ENCODE data around the gene TANK. TPM values are rescaled to one million over a fixed set of nuclear protein-coding genes. Genes with fewer than 3 reads are reported as not detected.
A peak's percentile ranks its signal among the peaks of the same experiment; 100 is the strongest.

The TANK gene
- total and polyA plus RNA-seq, 2 of the 13 experiments (the other 11 are each of a cell fraction or from before 2014, with no cell fraction given): 66.9 to 96.1 TPM

DNA sequence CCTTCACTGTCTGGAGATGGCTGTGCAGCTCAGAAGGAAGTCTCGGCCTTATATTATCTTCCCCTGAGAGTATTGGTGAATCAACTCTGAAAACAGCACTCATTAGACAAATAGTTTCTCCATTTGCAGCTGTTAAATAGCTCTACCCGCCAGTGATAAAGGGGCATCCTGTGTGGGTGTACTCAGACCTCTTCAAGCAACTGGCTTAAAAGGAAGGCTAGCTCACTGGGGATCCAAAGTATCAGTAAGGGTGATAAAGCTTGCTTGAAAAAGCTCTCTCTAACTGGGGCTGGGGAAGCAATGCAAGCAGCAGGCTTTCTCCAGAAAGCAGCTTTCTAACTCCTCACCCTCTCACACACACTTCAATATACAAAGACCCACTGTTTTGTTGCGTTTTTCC lies 83.1 kb downstream of the TANK start:
- no peaks in the 10 kb centered on the region for H3K9me3 ChIP-seq (ENCODE audit: low read length)
- H2AFZ ChIP-seq (ENCODE audit: low read length): peak overlapping the region; percentile 4
- peaks cover 13% of the 10 kb centered on the region for H3K4me1 ChIP-seq (ENCODE audit: insufficient read depth, low read length)
- H3K9ac ChIP-seq (ENCODE audit: insufficient read depth, low read depth, low read length): no peak overlapping the region
- intact Hi-C loops (cut with micrococcal nuclease; ENCODE audit: unreplicated experiment): loop anchor here (10.0 kb wide), 1 partner anchor 311 kb away; no protein-coding TSS in a partner anchor
- no peaks in the 10 kb centered on the region for H3K79me2 ChIP-seq (ENCODE audit: insufficient read depth, low read length)
- H3K27me3 ChIP-seq (ENCODE audit: control insufficient read depth in 1 of 2, insufficient read depth in 2 of 2, low read length in 2 of 2): peaks cover 1 to 27% of the 10 kb centered on the region in 2 experiments; a peak in 4 of 5 replicates
- no TSS peak for BruUV-seq (replicated peaks)
- in situ Hi-C loops (cut with HindIII; ENCODE audit: extremely low pct_ligation_motif_present, low pct_unique_long_range_greater_than_20kb): no loop called here
- FAIRE-seq (no peak), ATAC-seq (no peak), DNase-seq (ENCODE audit: low spot score) (no peak)
- ChIA-PET CTCF (ENCODE audit: low intra/inter-chr PET ratio, low total read pairs) (no interaction called here), POLR2A (no interaction called here)
- H3K27ac ChIP-seq (ENCODE audit: extremely low read length, insufficient read depth, low read length): no peak overlapping the region
- WGBS (ENCODE audit: low lambda C conversion rate): 26% methylated on average over 3 of the region's 3 CpGs
- TF ChIP-seq, protein P1, sequence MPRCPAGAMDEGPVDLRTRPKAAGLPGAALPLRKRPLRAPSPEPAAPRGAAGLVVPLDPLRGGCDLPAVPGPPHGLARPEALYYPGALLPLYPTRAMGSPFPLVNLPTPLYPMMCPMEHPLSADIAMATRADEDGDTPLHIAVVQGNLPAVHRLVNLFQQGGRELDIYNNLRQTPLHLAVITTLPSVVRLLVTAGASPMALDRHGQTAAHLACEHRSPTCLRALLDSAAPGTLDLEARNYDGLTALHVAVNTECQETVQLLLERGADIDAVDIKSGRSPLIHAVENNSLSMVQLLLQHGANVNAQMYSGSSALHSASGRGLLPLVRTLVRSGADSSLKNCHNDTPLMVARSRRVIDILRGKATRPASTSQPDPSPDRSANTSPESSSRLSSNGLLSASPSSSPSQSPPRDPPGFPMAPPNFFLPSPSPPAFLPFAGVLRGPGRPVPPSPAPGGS (CRISPR knock-in tag; IDR thresholded peaks at IDR 0.05): no peak
- TF ChIP-seq ZNF883 (CRISPR knock-in tag; IDR thresholded peaks at IDR 0.05; ENCODE audit: not compliant biosample characterization): no peak
- TF ChIP-seq PCBP2 (optimal IDR thresholded peaks at IDR 0.05; ENCODE audit: low read depth, low read length, poor library complexity, severe bottlenecking): no peak
- TF ChIP-seq, protein P2, sequence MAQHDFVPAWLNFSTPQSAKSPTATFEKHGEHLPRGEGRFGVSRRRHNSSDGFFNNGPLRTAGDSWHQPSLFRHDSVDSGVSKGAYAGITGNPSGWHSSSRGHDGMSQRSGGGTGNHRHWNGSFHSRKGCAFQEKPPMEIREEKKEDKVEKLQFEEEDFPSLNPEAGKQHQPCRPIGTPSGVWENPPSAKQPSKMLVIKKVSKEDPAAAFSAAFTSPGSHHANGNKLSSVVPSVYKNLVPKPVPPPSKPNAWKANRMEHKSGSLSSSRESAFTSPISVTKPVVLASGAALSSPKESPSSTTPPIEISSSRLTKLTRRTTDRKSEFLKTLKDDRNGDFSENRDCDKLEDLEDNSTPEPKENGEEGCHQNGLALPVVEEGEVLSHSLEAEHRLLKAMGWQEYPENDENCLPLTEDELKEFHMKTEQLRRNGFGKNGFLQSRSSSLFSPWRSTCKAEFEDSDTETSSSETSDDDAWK (CRISPR knock-in tag; IDR thresholded peaks at IDR 0.05): no peak
- TF ChIP-seq ZNF432 (CRISPR knock-in tag; IDR thresholded peaks at IDR 0.05; ENCODE audit: borderline replicate concordance): no peak
- TF ChIP-seq ZNF781 (CRISPR knock-in tag; IDR thresholded peaks at IDR 0.05; ENCODE audit: borderline replicate concordance, not compliant biosample characterization): no peak
- TF ChIP-seq PHB2 (IDR thresholded peaks at IDR 0.05; ENCODE audit: partially characterized antibody): no peak
- no peak for TF ChIP-seq ZNF367 (CRISPR knock-in tag; IDR thresholded peaks at IDR 0.05; ENCODE audit: borderline replicate concordance)
- TF ChIP-seq ZNF672 (CRISPR knock-in tag; IDR thresholded peaks at IDR 0.05): no peak
- no peak for TF ChIP-seq MTA3 (CRISPR knock-in tag; IDR thresholded peaks at IDR 0.05)
- no peak overlapping the region; a peak in 1 of 6 replicates for H3K4me3 ChIP-seq (replicated peaks in 1 of 3; ENCODE audit: insufficient read depth in 1 of 3, low read depth in 2 of 3, low read length in 3 of 3)
- H3K36me3 ChIP-seq (replicated peaks in 1 of 2; ENCODE audit: control insufficient read depth in 1 of 2, insufficient read depth in 2 of 2, low read length in 2 of 2): no peaks in the 10 kb centered on the region
- H4K20me1 ChIP-seq (ENCODE audit: insufficient read depth, low read length): no peaks in the 10 kb centered on the region
- peak overlapping the region; percentile 90 for H3K4me2 ChIP-seq (ENCODE audit: low read depth, low read length)

Data from HepG2 (cell line).